ENCODE results near the gene RSPH9.
"Not testable (repeated sequence)": the region's sequence is repeated elsewhere in the genome, so short reads cannot be mapped to it uniquely, and the experiment has no call there.

Gene RSPH9

DNA sequence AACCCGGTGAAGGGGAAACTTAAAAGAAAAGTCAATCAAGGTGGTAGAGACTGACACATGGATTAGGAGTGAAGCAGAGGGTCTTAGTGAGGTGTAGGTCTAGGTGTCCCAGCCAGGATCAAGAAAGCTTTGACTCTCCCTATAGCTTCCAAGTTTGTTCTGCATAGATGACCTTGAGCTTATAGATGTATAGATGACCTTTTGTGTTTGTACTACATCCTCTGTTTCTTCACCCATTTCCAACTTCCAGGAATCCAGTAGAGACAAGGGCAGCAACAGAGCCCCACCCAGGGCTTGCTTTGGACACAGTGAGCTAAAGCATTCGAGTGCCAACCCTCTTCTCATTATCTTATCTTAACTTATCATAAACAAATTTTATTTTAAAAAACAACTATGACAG is 44.6 kb downstream of the RSPH9 start:
- no peak for DNase-seq

DNA sequence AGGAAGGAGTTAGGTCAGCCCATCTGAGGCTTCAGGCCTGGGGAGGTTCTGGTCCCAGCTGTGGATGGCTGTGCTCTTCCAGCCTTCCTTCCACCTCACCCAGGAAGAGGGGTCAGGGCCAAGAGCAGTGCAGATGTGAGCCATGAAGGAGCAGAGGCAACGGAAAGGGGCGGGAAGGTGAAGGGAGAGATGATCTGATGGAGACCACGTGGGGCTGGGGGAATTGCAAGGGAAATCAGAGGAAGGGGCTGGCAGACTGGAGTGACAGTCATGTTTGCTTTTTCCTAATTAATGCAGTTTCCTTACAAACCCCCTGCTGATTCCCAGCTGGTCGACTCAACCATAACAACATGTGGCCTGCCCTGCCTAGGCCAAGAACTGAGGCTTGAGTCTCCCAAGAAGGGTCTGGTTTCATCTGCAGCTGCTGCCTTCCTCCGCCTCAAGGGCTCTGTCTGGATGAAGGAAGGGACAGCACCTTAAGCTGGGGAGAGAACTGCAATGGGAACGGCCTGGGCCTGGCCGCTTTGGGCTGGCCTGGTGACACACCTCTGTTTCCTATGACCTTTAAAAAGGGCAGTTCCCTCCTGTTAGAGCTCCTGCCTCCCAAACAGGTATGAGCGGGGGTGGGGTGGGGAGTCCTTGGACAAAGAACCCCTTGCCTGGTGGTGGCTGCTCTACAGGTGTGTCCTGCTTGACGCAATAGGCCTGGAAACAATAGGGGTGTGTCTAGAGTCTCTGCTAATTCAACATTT is 50.6 kb downstream of the RSPH9 start:
- no peak for DNase-seq

DNA sequence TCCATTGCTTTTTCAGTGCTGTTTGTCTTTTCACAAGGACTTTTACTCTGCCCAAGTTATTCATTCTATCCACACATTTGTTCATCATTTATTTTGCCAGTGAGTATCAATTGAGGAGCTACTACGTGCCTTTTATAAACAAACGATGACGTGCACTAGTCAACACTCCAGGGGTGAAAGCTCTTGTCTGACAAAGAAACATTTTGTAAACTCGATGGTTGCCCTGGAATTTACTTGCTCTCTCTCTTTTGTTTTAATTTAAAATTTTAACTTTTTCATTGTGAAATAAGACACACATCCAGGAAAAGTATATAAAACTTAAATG is 51.1 kb downstream of the RSPH9 start:
- DNase-seq, result no peak

DNA sequence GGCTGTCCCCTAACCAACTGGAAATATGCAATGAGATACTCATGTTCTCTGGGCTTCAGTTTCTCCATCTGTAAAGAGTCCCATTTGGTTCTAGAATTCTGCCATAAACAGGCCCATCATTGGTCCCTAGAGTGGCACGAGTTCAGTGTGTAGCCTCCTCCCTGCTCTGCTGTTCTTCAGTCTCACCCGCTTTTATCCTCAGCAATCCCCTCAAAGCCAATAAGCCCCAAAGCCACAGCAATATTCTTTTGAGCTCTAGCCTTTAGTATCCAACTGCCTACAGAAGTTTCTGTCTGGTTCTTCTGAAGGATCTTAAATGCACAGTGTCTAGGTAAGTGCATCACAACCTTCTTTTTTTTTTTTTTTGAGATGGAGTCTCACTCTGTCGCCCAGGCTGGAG is 52.6 kb downstream of the RSPH9 start:
- DNase-seq, result no peak

DNA sequence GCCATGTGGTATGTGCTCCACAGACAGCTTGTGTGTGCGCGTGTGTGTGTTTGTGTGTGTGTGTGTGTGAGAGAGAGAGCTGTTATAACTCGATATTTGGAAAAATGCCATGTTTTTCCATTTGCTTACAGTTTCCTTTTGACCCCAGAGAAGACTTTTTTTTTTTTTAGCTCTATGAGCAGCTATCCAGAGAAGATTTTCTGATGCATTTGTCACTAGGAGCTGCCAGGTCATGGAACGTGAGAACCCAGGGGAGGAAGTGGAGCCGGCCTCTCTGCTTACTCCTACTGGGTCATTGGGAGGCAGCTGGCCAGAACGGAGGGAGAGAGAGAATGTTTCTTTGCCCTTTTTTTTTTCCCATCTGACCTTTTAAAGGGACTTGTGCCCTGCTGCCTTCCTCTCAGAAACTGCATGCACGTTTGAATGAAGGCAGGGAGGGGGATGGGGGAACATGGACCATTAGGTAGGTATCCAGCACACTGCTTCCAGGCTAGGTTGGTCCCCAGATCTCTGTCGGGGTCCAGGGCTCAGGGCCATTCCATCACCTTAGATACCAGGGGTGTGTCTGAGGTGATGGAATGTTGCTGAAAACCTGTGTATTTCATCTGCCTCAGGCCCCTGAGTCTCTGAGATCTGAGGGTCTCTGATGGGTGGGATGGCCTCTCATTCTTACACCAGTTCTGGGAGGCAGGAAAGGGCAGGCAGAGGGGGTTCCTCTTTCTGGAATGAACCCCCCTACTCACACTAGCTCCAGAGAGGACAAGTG is 53.9 kb downstream of the RSPH9 start:
- no peak for DNase-seq

DNA sequence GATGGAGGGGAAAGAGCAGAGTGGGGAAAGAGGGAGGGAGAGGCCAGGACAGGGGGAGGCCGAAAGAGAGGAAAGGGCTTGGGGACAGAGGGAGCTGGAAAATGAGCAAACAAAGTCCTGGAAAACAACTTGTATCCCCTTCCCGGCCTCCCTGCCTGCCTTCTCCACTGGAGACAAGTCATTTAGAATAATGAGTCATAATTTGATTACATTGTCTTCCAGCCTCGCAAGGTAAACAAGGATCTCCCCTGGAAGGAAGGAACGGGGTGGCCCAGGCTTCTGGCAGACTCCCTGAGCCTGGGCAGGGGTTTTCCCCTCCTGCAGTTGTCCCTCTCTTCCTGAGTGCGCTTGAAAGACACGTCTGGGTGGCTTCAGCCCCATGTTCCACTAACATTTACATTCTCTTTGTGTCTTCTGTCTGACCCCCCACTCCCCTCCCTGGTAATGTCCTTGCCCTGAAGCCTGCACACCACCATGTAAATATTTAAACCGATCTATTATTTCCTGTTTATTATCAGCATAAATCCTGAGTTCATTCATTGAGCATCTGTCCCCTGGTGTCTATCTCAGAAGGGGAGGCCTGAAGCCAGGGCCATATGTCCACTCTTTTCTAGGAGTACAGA is 54.8 kb downstream of the RSPH9 start:
- DNase-seq, result no peak

DNA sequence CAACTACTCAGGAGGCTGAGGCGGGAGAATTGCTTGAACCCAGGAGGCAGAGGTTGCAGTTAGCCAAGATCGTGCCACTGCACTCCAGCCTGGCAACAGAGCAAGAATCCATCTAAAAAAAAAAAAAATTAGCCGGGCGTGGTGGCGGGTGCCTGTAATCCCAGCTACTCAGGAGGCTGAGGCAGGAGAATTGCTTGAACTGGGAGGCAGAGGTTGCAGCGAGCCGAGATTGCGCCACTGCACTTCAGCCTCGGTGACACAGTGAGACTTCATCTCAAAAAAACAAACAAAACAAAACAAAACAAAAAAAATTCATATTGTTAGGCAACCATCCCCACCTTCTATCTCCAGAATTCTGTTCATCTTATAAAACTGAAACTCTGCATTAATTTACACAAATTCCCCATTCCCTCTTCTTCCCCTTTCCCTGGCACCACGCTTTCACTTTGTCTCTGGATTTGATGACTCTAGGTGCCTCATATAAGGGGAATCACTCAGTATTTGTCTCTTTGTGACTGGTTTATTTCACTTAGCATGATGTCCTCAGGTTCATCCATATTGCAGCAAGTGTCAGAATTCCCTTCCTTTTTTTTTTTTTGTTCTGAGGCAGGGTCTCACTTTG is 56.2 kb downstream of the RSPH9 start:
- not testable (repeated sequence) for DNase-seq

DNA sequence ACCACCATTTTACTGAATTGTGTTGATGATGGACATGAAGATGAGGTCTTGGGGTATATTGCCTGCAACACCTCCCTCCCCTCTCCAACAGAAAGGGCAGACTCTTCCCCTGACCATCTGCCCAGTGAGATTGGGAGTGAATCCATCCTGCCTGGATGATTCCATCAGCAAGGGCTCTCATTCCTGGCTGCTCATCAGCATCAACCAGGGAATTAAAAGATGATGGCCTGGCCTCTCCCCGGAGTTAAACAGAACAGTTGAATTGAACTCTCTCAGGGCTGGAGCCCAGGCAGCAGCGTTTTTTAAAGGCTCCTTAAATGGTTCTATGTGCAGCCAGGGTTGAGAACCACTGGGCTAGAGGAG is 57.3 kb downstream of the RSPH9 start:
- DNase-seq, result no peak

DNA sequence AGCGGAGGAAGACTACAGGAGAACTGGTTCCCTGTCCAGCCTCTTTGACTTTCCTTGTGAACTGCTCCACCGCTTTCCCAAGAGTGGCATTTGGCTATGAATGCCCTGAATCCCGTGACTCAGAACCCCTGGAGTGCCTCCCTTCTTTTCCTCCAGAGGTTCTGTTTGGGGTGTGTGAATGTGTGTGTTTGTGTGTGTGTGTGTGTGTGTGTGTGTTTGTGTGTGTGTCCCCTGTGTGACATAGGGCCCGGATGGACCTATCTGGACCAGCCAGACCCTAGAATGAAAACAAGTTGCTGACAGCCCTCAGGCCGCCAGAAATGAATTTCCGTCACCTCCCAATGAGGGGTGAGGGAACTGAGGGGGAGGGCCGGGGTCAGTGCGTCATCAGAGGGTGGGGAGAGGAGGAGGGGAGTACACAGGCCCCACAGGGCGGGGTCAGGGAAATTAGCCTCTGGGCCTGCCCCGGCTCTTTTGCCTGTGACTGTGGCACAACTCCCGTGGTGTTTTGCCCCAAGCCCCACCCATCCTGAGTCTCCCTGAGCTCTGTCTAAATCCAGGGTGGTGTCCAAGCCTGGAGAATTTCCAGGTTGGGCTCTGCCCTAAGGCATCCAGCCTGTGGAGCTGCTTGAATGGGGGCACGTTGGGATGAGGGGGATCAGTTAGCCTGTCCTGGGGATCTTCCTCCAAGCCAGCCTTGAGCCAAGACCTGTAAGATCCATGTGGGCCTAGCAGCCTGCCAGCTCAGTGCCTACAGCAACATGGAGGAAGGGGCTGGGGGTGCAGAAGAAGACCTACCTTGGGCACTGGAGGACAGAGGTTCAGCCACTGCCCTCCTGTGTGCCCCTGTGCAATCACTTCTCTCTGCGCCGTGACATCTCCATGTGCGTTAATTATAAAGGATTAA is 58.0 kb downstream of the RSPH9 start:
- DNase-seq, result no peak

DNA sequence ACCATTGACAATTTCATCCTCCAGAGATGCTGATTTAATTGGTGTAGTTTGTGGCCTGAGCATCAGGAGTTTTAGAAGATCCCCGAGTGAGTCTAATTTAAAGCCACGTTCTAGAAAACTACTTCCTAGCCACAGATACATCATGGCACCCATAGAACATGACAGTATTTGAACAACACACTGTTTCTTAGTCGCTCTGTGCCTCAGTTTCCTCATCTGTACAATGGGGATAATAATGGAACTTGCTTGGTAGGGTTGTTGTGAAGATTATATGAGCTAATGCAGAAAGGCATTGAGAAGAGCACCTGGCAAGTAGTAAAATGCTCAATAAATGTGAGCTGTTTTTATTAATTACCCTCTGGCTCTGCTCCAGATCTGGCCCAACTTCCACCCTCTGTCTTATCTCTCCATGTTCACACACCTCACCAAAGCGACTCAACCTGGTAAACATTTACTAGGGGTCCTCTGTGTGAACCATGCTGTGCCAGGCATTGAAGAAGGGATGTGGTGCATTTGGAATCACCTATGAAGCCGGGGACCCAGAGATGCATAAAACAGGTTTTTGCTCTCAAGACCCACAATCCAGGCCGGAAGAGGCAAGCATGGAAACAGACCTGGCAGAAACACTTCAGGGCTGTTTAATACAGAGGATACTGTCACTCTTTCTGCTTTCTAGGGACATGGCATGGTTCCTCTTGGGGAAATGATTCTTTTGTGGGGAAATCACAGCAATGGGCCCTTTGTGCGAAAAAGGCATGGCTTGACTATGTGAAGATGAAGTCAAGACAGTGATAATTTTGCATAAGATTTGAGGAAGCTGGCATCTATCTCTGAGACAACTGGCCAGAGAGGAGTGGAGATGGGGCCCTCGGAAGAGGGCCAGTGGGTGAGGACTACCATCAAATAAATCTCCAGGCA is 58.9 kb downstream of the RSPH9 start:
- DNase-seq, result no peak

DNA sequence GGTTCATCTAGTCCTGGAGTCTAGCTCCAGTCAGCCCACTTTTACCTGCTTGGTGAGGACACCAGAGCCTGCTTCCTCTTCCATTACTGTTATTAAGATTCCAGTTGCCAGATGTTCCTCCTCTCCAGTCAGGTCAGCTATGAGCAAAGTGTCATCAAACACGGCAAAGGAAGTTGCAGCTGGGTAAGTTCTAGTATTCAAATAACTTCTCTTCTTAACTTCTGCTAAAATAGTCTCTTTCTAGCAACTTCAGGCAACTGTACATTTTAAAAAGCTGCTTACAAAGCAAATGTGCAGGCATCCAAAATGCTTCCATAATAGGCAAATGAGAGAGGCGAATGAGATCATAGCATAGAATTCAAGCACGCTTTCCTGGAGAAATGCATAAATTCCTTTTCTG is 61.2 kb downstream of the RSPH9 start:
- no peak for DNase-seq

DNA sequence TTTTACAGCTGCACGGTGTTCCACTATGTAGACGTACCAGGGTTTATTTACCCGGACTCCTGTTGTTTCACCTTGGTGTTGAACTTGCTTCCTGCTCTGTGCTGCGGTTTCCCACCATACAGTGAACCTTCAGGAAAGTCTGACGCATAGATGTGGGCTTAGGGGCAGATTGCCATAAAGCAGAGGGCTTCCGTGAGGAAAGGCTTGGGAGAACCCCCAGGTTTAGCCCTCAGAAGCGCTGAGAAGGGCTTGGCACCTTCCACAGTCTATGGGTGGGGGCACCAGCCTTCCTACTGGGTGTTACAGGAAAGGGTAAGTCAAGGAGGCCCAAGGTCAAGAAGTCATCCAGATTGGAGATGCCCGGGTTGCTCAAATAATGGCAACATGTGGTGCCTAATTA is 62.0 kb downstream of the RSPH9 start:
- DNase-seq, result no peak

DNA sequence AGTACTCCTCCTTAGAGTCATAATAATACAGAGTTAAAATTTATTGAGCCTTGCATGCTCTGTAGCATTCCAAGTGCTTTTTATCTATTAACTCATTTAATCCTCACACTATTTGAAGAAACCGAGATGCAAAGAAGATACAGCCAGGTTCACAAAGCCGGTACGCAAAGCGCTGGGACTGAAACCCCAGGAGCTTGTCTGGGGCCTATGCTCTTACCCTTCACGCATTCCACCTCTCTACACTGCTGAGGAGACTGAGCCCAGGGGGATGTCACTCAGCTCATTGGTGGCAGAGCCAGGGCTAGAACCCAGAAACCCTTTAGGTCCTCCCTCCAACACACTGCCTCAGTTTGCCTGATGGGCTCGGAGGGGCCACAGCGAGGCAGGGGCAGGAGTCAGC is 62.4 kb downstream of the RSPH9 start:
- no peak for DNase-seq

DNA sequence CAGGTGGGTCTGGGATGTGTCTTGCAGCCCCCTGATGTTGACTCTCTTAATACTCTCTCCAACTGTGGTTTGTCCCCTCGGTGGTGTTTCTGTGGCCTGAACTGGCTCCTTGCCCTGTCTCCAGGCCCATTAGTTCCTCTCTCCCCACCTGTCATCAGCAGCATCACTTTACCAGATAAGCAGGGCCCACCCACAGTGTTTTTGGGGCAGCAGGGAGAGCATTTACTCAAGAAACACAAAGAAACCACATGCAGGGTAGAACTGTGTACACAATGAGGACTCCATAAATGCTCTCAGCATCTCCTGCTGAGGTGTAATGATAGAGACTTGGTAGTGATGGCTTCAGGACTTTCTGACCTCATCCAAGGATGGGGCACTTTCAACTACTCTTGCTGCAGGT is 62.9 kb downstream of the RSPH9 start:
- no peak for DNase-seq

DNA sequence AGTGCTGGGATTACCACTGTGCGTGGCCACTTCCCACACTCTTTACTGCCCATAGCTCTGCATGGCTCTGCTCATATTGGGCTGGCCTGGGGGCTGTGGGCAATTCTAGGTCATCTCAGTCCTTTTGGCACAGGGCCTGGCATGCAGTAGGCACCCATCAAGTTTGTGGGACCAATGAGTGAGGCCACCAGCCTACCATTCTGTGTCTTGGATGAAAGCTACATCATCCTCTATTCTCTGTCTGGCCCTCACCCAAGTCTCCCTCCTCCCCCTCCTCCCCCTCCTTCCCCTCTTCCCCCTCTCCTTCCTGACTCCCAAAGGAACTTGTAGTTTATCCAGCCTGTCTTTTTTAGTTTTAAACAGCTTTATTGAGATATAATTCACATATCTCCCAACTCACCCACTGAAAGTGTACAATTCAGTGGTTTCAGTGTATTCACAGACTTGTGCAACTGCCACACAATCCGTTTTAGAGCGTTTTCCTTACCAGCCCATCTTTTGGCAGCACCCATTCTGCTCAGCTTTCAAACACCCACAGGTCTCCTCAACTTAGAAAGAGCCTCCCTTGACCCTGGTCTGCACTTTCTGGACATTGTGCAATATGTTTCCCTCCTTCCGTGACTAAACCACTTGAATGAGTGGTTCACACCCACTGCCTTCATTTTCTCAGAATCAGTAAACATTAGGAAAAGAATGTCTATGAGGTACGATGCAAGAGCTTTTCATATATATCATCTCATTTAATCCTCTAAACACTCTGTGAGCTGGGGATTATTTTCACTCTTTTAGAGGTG is 64.2 kb downstream of the RSPH9 start:
- DNase-seq, result no peak

DNA sequence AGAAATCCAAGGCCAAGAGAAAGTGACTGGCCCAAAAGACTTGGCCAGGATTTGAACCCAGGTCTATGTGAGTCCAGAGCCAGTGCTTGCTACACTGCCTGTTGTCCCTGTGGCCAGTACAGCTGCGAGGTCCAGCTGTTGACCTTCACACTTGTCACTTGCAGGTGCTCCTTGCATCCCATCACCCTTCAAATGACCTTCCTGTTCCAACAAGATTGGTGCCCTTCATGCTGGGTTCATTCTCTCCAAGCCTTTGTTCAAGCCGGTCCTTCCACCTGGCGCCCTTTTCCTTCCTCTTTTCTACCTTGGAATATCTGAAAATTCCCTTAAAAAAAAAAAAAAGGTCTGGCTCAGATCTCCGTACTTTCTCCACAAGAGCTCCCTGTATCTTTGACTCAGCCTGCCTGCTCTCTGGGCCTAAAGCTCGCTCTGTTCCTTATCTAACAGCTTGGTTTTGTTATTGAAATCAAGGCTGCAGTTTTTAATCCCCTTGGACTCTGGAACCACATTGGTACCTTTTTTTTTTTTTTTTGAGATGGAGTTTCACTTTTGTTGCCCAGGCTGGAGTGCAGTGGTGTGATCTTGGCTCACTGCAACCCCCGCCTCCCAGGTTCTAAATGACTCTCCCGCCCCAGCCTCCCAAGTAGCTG is 64.9 kb downstream of the RSPH9 start:
- DNase-seq, result no peak

DNA sequence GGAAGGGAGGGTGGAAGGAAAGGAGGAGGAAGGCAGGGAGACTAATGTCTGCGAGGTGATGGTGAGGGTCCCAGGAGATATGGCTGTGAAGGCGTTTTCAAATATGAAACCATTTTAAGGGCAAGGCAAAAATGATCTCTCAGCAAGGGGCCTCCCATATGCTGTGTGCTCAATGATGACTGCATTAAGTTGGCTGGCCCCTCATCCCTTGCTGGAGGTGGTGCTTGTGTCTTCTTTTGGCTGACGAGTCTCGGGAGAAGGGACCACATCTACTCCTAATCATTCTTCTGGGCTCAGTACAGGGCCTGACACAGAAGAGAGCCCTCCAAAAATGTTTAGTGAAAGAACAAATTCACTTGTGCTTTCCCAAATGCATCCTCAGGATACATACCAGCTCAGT is 65.7 kb downstream of the RSPH9 start:
- DNase-seq, result no peak

DNA sequence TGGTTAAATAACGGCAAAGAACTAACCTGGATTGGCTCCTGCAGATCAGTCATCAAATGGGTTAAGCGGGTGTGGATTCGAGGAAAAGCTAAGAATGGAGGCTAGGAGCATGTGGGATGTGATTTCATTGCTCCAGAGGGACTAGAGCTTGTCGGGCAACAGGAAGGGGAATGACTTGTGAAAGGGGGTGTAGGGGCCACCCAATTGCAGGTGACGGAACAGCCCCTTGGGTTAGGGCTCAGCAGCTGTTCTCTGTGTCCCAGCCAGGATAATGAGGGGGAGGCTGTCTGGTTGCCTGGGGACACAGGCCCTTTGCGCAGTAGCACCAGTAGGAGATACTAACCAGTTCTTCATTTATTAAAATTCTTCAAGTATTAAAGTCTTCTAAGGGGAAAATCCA is 67.7 kb downstream of the RSPH9 start:
- no peak for DNase-seq

DNA sequence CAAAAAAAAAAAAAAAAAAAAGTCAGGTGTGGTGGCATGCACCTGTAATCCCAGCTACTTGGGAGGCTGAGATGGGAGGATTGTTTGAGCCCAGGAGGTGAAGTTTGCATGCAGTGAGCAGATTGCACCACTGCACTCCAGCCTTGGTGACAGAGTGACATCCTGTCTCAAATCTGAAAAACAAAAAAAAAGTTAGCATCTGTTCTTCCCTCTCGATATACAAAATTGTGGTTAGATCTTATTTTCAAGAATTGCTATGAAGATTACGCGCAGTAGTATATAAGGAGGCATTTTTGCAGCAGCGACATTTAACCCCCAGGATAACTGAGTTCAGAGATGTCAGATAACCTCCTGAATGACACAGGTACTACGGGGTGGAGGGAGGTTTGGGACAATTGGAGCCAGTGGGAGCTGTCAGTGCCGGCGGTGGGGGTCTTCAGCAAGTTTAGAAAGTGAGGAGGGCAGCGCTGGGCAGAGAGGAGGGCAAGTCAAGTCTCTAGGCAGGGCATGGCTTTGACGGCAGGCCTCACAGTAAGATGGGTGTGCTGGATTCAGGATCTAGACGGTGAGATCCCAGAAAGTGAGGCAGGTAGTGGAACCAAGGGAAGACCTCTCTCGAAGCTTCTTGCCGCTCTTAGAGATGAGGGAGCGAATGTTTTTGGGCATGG is 68.9 kb downstream of the RSPH9 start:
- DNase-seq, result no peak
